ENCODE measurements around the gene SERPINB12.

The SERPINB12 gene, protein sequence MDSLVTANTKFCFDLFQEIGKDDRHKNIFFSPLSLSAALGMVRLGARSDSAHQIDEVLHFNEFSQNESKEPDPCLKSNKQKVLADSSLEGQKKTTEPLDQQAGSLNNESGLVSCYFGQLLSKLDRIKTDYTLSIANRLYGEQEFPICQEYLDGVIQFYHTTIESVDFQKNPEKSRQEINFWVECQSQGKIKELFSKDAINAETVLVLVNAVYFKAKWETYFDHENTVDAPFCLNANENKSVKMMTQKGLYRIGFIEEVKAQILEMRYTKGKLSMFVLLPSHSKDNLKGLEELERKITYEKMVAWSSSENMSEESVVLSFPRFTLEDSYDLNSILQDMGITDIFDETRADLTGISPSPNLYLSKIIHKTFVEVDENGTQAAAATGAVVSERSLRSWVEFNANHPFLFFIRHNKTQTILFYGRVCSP

DNA sequence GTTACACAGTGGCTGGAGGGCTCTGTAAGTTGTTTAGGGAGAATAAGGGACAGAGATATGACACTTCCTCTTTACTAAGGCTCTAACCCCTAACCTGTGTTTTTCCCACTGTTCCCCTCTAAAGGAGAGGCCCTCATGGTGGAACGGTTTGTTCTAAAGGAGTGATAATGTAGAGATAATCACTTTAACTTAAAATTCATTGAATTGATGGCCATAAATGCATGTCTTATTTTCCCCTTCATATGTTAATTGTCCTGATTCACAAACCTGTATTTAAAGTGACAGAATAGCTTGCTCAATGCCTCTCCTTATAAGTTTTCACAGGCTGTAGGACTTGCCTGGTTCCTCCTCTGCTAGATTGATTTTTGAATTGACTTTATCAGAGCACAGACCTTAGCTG lies at the start of gene SERPINB12:
SERPINB12 (plus strand) TSS at position 301 of the 400 bp plus-strand sequence. CDS start 13,791 bp downstream, outside the sequence.
- no peak for DNase-seq (ENCODE audit: low read depth in 2 of 2)

DNA sequence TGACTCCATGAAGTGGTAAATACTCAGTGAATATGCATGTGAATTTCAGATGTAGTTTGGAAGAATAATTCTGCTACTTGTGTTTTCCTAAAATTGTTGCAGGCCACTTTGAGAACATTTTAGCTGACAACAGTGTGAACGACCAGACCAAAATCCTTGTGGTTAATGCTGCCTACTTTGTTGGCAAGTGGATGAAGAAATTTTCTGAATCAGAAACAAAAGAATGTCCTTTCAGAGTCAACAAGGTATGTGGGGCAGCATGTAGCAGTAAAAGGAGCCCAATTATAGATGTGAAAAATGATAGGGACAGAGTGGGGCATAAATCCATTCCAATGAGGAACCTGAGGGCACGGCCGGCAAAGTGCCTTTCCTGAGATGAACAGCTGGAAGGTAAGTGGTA lies 49.3 kb upstream of the SERPINB12 start:
- no peak for DNase-seq (ENCODE audit: low read depth in 2 of 2)

DNA sequence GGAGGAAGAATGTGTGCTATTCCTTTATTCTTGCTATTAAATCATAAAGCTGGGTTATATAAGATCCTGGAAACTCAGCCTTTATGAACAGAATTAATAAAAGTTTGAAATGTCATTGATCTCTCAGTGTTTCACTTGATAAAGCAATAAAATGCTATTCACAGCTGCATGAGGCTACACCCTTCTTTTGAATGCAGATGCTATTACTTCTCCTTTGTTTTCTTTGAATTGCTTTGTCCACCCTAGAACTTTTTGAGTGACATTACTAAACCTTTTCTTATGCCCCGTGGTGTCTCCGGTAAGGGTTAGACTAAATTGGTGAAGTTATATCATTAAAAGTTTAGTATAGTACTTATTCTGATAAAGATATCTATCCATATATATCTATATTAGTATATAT lies 46.5 kb upstream of the SERPINB12 start:
- DNase-seq (ENCODE audit: low read depth in 2 of 2), result no peak

DNA sequence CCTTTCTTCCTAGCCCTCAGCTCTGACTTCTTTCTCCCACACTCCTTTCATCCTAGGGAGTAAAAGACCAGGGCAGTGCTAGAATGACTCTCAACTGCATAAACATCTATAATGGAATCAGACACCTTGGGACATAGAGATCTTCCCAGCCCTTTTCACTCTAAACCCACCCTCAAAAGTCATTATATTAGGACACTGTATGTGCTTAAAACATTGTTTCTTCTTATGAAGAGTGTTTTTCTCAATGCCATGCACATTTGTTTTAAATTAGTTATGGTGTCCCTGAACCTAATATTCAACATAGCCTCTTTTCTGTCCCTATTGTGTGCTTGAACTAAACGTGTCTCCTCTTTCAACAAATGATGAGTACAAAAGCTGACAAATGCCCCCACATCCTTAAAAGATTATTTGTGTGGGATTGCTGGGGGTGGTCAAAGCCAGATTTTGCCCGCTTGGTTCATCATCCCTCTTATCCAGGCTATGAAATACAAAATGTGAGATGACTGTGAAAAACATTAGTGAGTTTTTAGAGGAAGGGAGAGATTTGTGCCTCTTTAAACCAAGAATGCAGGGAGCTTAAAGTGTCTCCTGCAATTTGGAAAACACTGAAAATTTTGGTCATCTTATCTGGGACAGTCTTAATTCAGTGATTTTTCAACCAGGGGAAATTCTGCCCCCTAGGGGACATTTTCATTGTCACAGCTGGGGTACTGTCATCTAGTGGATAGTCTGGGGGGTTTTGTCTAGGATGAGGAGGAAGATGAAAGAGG lies 36.4 kb upstream of the SERPINB12 start:
- DNase-seq (ENCODE audit: low read depth in 2 of 2), result no peak

DNA sequence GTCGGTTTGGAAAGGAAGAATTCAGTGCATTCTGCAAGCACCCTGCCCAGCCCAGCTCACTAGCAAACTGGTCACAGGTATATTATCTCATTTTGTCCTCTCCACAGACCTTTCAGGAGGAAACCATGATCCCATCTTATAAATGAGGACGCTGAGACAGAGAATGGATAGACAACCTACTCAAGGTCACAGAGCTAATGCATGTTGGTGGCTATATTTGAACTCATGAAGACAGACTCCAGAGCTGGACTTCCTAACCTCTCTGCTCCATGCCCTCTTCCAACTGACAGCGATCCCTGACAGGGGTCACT lies 35.9 kb upstream of the SERPINB12 start:
- no peak for DNase-seq (ENCODE audit: low read depth in 2 of 2)

DNA sequence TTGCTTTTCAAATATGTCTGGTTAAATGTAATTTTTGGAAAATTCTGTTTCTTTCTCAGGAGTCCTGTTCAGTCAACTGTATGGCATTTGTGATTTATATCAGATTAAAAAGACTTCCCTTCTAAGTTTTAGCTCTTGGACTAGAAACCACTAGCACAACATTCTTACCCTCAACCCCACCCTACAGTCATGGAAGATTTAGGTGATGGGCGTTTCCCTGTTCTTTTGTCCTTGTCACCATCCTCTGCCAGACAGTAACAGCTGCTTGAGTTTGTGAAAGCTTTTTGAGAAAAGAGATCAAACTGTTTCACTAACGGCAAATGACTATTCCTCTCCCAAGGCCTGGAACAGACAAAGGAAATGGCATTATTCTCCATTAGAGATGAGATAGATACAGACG lies 33.6 kb upstream of the SERPINB12 start:
- no peak for DNase-seq (ENCODE audit: low read depth in 2 of 2)

DNA sequence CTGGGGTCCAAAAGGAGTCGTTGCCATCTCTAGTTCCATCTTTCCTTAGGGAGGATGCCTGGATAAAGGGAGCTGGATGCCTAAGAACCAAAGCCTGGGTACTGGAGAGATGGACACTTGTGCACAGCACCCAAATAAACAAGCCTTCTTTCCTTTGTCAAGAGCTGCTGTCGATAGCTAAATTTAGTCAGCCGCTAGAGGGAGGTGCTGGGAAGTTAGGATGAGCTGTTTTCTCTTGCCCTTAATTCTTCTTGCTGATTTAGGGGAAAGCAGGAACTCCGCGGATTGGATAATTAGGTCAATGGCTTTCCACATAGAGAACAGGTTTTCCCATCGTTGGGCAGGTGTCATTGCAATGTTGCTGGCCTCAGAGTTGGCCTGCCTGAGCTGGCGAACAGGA lies 30.9 kb upstream of the SERPINB12 start:
- DNase-seq (ENCODE audit: low read depth in 2 of 2), result no peak

DNA sequence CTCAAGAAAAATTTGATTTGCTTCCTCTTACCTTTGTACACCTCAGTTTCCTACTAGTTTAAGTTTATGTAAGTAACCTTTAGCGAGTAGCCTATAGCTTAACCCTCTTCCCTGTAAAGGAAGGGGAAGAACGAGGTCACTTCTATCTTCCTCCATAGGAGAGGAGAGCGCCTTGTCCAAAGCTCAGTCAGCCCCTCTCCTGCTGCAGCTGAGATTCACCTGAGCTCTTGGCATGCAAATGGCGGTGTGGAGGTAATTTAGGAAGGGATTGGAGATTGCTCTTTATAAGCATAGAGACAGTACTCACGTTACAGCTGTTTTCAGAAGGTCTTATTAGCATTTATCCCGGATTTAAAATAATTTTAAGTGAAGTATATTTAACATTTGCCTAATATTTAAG lies 27.8 kb upstream of the SERPINB12 start:
- DNase-seq (ENCODE audit: low read depth in 2 of 2), result no peak

DNA sequence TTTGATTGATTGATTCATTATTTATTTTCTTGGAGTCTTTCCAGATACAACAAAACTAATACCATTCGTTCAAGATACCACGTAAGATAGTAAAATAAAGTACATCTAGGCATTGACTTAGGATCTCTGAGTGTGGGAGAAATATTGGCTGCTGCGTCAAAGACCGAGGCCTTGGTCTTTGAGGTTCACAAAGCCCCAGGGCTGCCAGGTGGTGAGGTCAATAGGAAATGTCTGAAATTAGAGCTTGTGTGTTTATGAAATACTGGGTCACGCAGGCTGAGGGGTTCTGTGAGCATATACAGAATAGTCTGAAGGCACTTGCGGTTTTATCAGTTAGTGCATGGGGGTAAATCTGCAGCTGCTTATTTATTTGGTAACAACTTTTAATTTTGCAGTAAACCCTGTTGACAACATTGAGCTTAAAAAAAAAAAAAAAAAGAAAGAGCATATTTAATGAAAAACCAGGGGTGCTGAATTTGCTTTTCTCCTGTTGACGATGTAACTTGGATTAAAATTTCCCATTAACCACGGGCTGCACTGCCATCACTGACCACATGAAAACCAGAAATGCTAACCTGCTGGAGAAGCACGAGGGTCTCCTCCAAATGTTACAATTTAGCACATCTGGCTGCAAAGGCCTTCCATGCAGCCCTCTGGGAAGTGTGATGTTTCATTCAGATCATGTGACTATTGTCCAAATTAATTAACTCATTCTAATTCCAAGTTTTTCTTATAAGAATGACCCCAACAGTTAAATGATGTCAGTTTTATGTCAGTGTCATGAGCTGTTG lies 27.1 kb upstream of the SERPINB12 start:
- no peak for DNase-seq (ENCODE audit: low read depth in 2 of 2)

DNA sequence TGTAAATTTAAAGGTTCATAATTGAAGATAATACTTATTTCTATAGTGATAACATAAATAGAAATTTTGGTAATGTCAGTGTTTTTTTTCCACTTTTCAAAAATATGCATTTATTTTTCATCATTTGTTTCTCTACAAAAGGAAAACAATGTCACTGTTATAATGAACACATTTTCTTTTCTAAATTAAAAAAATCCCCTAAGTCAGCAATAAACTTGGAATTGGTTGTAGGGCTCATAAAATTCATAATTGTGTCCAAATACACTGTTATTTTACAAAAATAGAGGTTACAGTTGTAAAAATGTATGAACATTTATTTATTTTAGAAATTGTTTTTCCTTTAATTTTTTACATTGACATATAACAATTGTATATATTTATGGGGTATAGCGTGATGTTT lies 26.4 kb upstream of the SERPINB12 start:
- no peak for DNase-seq (ENCODE audit: low read depth in 2 of 2)

DNA sequence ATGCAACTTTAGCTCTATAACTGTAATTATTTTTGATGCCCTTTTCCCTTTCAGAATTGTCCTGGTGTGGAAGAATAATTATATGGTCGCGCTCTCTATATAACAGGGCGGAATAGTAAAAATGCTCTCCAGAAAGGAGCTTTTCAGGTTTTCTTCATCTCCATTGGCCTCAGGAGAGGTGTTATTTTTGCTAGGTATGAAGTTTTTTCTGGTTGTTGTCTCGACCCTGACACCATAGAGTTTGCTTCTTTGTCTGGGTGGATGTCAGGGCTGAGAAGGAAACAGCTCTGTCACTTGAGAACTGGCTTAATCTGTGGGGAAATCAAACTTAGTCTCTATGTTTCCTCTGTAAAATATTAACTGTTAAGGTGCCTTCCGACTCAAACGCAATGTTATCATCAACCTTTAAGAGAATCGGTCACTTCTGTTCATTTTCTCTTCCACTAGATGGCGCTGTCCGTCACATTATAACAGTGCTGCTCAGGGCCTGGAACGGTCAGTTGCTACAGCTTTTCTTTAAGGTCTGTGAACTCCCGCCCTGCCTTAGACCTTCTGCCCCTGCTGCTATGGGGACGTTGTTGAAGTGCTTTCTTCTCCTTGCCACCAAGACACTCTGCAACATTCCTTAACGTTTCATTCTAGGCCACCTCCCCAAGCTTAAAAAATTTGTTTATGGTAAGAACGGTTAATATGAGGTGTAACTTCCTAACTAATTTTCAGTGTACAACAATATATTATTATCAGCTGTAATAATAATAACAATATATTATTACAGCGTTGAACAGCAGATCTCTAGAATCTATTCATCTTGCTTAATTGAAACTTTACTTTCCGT lies 23.8 kb upstream of the SERPINB12 start:
- peak in 1 of 2 donors; percentile 7 for DNase-seq (ENCODE audit: low read depth in 2 of 2)

DNA sequence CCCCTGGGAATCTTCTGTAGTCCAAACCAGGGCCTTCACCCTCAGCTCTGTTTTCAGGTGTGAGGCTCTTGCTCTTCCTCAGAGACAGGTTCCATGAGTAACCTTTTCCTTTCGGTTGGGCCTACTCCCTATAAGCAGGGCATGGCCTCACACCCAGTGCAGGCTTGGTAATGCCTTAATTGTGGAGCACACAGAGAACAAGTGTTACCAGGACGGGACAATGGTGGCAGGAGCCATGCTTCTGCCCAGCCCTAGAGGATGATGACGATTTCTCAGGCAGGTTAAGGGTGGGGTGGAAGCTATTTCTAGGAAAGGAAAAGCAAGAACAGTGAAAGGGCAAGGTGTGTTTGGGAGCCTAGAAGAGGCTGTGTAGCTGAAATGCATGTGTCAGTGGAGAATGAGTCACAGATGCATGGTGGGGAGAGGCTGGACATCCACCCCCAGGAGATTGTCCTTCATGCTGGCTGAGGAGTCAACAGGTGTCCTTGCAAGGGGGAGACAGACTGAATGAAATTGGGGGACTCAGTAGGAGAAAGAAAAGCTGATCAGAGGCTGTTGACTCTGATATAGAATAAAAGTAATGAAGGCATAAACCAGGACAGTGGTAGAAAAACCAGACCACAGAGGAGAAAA lies 22.0 kb upstream of the SERPINB12 start:
- DNase-seq (ENCODE audit: low read depth in 2 of 2), result no peak

DNA sequence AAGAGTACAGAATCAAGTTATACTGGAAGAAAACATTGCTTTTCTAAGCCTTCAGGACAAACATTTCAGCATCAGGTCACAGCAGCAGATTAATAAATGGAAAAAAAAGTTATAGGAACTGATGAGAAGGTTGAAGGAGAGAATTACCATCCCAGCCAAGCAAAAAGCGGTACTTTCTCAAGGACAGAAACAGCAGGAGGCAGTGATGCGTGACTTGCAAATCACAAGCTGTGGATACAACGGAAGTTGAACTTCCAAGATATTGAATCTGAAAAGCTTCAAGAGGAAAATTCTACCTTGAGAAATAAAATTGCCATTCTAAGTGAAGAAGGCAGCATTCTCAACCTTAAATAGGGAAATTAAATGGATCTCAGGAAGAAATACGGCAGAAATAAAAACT lies 18.5 kb upstream of the SERPINB12 start:
- no peak for DNase-seq (ENCODE audit: low read depth in 2 of 2)

DNA sequence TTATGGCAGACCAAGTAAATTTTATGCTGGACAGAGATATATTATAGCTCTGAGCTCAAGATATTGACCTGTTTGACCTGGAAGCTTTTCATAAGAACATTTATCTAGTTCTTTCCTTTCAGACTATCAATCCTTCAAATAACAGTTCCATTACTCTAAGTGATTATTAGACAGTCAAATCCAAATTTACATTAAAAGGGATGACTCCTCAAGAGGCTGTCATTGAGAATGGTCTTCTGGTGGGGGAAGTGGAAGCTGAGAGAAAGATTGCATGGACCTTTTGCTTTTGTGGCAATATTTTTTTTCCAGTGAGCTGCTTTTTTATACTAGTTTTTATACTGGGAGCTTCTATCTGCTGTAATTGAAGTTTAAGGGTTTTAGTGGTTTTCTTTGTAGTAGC lies 14.9 kb upstream of the SERPINB12 start:
- DNase-seq (ENCODE audit: low read depth in 2 of 2), result no peak

DNA sequence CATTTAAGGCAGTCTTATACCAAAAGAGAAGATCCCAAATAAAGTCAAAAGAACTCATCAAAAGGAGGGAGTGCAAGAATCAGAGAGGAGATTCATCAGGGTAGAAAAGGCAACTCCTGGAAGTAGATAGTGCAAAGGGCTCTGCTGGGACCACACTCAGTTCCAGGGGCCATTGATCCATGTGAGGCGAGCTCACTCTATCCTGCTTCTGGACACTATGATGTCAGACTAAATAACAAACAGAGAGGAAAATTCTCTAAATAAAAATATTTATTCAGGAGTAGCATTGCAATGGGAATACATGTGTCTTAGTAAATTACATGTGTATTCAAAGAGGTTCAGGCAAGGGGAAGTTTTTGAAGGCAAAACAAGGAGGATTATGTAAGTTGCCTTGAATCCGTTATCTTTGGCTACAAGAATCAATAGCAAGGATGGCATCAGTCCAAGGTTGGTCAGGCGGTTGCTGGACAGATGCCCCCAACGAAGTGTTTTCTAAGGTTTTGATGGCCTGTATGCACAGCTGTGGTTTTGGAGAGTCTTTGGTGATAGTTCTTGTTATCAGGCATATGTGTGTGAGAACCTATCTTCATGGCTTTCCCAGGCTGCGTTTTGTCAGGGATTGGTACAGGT lies 13.2 kb upstream of the SERPINB12 start:
- no peak for DNase-seq (ENCODE audit: low read depth in 2 of 2)

DNA sequence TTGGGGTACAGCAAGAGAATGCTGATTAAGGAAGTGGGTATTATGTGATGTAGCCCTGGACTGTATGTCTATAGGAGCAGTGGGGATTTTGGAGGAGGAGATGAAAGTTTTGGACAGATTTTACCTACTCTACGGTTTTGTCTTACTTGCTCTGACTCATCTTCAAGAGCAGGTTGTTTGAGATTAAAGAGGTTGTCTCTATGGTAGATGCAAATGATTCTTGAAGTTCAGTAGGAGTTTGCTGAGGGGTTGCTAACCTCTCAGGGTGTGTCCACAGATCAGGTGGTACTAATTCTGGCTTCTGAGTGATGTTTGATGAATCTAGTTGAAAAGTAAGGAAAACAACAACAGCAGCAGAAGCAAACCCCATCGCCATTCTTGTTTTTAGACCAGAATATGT lies 9.7 kb upstream of the SERPINB12 start:
- no peak for DNase-seq (ENCODE audit: low read depth in 2 of 2)

DNA sequence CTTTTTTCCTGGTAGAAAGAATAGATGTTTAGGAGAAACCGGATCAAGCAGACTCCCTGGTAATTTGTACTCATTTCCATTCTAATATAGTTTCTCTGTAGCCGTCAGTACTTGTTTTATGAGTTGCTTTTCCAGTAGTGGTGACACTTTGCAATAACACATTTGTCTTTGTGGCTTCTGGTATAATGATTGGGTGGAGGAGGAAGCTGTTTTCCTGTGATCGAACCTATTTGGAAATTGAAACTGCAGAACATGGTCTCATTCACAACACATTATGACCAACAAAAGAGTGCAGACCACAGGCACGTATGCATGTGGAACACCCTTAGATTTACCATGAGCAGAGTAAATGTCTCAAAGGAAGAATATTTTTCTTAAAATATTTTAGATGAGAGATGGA lies 7.6 kb upstream of the SERPINB12 start:
- DNase-seq (ENCODE audit: low read depth in 2 of 2), result no peak

DNA sequence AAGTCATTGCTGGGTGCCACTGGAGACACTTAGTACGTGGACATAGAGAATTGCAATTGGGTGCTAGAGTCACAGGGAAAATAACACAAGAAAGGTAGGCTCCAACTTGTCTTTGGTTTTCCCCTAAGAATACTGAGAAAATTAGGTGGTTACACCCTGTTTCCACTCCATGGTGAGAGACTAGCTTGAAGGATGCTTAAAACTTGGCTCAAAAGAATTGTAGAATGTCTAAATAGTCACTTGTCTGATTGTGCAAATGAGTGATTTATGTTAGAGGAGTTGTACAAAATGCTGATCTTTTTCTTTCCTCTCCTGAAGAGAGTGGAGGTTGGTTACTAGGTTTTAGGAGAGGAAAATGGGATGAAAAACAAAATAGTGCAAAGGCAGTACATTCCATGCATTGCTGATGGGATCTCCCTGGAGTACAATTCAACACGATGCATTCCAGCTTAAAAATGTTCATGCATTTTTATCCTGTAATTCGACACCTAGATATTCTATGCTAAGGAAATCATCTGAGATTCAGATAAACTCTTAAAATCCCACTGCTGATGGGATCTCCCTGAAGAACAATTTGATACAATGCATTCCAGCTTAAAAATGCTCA lies 2.2 kb upstream of the SERPINB12 start:
- DNase-seq (ENCODE audit: low read depth in 2 of 2), result no peak

DNA sequence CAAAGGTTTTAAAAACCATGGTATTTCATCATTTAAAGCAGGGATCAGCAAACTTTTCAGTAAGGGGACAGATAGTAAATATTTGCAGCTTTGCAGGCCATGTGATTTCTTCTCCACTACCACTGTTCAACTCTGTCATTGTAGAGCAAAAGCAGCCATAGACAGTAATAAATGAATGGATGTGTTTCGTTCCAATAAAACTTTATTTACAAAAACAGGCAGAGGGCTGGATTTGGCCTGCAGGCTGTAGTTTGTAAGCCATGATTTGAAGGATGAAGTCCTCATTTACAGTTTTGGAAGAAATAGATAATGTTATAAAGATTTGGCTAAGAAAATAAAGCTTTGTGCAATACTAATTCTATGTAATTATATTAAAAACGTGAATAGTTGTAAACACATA lies 1.8 kb downstream of the SERPINB12 start:
- no peak for DNase-seq (ENCODE audit: low read depth in 2 of 2)

DNA sequence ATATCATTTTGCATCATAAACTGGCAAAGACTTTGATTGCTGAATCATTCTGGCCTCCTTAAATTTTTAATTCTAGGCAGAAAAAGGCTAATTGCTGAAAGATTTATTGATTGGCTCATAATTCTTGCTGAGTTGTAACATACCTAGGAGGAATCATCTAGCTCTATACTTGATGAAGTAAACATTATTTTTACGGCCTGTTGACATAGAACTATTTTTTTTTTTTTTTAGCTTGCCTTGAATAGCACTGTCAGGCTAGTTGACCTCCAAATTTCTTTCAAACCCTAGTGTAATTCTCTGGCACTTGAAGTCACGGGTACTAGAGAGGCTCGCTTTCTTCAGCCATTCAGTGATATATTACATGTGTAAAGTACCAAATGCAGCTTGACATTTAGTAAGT lies 2.8 kb downstream of the SERPINB12 start:
- DNase-seq (ENCODE audit: low read depth in 2 of 2), result no peak
